H9 (cell line): Measurements from ENCODE around the gene GPHA2. TPM values are rescaled to one million over a fixed set of nuclear protein-coding genes. Genes with fewer than 3 reads are reported as not detected.

Source experiments
- DNase-seq: peaks from one replicate; pipeline ENCODE4 v3.0.0-alpha.2; 2017
- H2AFZ ChIP-seq: one replicate; pipeline ENCODE4 v1.6.1; 2013; ENCODE audit warnings: mild to moderate bottlenecking, low read length, control low read depth, moderate library complexity
- H2AK5ac ChIP-seq: 2 replicates; pipeline ENCODE4 v1.6.1; 2013; ENCODE audit warnings: low read length, control low read depth, mixed read lengths; ENCODE audit not compliant: insufficient read length
- H2BK120ac ChIP-seq: one replicate; pipeline ENCODE4 v1.6.1; 2013; ENCODE audit warnings: low read depth, mild to moderate bottlenecking, low read length, control low read depth, inconsistent platforms; ENCODE audit not compliant: poor library complexity, severe bottlenecking
- H2BK12ac ChIP-seq: 2 replicates; pipeline ENCODE4 v1.6.1; 2013; ENCODE audit warnings: low read length, control low read depth, mixed read lengths, low read depth; ENCODE audit not compliant: insufficient read length
- H2BK15ac ChIP-seq: 2 replicates; pipeline ENCODE4 v1.6.1; 2013; ENCODE audit warnings: low read depth, low read length, control low read depth
- H2BK20ac ChIP-seq: one replicate; pipeline ENCODE4 v1.6.1; 2013; ENCODE audit warnings: low read depth, mild to moderate bottlenecking, low read length, control low read depth, inconsistent platforms; ENCODE audit not compliant: poor library complexity, severe bottlenecking
- H2BK5ac ChIP-seq: 2 replicates; pipeline ENCODE4 v1.6.1; 2013; ENCODE audit warnings: low read length, control low read depth, mixed read lengths; ENCODE audit not compliant: insufficient read length
- H3K14ac ChIP-seq: 2 replicates; pipeline ENCODE4 v1.6.1; 2013; ENCODE audit warnings: low read length, control low read depth; ENCODE audit not compliant: insufficient read depth
- H3K18ac ChIP-seq: 2 replicates; pipeline ENCODE4 v1.6.1; 2013; ENCODE audit warnings: low read depth, mild to moderate bottlenecking, mixed read lengths, low read length, control low read depth; ENCODE audit not compliant: insufficient read length
- H3K23ac ChIP-seq: 2 replicates; pipeline ENCODE4 v1.6.1; 2013; ENCODE audit warnings: low read length, control low read depth, mixed read lengths, low read depth; ENCODE audit not compliant: insufficient read length
- H3K23me2 ChIP-seq: 2 replicates; pipeline ENCODE4 v1.6.1; 2013; ENCODE audit warnings: low read depth, mild to moderate bottlenecking, mixed read lengths, low read length, control low read depth; ENCODE audit not compliant: insufficient read length, poor library complexity, severe bottlenecking
- H3K27ac ChIP-seq: 2 replicates; pipeline ENCODE4 v1.5.1; 2013; ENCODE audit warnings: low read length, control low read depth, mixed read lengths, low read depth; ENCODE audit not compliant: insufficient read length
- H3K27me3 ChIP-seq: 2 replicates; pipeline ENCODE4 v1.6.1; 2013; ENCODE audit warnings: low read length, control low read depth, inconsistent platforms; ENCODE audit not compliant: insufficient read depth
- H3K4ac ChIP-seq: 2 replicates; pipeline ENCODE4 v1.6.1; 2013; ENCODE audit warnings: low read depth, mild to moderate bottlenecking, control low read depth, inconsistent platforms, low read length, moderate library complexity
- H3K4me1 ChIP-seq: 2 replicates; pipeline ENCODE4 v1.6.1; 2013; ENCODE audit warnings: low read length, control low read depth, inconsistent platforms; ENCODE audit not compliant: insufficient read depth
- H3K4me2 ChIP-seq: 2 replicates; pipeline ENCODE4 v1.6.1; 2013; ENCODE audit warnings: low read length, control low read depth, mixed read lengths; ENCODE audit not compliant: insufficient read length, insufficient read depth
- H3K56ac ChIP-seq: 2 replicates; pipeline ENCODE4 v1.6.1; 2013; ENCODE audit warnings: low read depth, mild to moderate bottlenecking, mixed read lengths, low read length, control low read depth; ENCODE audit not compliant: insufficient read length
- H3K79me1 ChIP-seq: 2 replicates; pipeline ENCODE4 v1.6.1; 2013; ENCODE audit warnings: low read depth, mild to moderate bottlenecking, moderate library complexity, low read length, control low read depth, inconsistent platforms; ENCODE audit not compliant: insufficient read depth, poor library complexity, severe bottlenecking
- H3K79me2 ChIP-seq: 2 replicates; pipeline ENCODE4 v1.6.1; 2013; ENCODE audit warnings: low read length, control low read depth, inconsistent platforms; ENCODE audit not compliant: insufficient read depth
- H3K9ac ChIP-seq: 2 replicates; pipeline ENCODE4 v1.6.1; 2013; ENCODE audit warnings: low read length, control low read depth, mixed read lengths; ENCODE audit not compliant: insufficient read length; ENCODE audit errors: extremely low read depth
- H3K9me3 ChIP-seq: one replicate; pipeline ENCODE4 v1.6.1; 2013; ENCODE audit warnings: low read depth, low read length, inconsistent platforms; ENCODE audit not compliant: control insufficient read depth
- H3T11ph ChIP-seq: one replicate; pipeline ENCODE4 v1.6.1; 2013; ENCODE audit warnings: mild to moderate bottlenecking, low read length, control low read depth, inconsistent platforms
- H4K20me1 ChIP-seq: one replicate; pipeline ENCODE4 v1.6.1; 2013; ENCODE audit not compliant: control insufficient read depth, insufficient read length, insufficient read depth
- H4K5ac ChIP-seq: 2 replicates; pipeline ENCODE4 v1.6.1; 2013; ENCODE audit warnings: low read depth, mild to moderate bottlenecking, mixed read lengths, low read length, control low read depth; ENCODE audit not compliant: insufficient read length
- H4K8ac ChIP-seq: replicated peaks from 2 replicates; pipeline ENCODE4 v1.6.1; 2013; ENCODE audit warnings: low read length, control low read depth, mixed read lengths, low read depth; ENCODE audit not compliant: insufficient read length
- H4K91ac ChIP-seq: 2 replicates; pipeline ENCODE4 v1.6.1; 2013; ENCODE audit warnings: low read depth, mild to moderate bottlenecking, moderate library complexity, mixed read lengths, low read length, control low read depth; ENCODE audit not compliant: insufficient read length
- H3K27ac Mint-ChIP-seq, 3 experiments: 2 replicates in 2 of 3; 3 replicates in 1 of 3; pipeline ENCODE4 v1.8.0; 2020 to 2021; ENCODE audit warnings: mixed read lengths in 3 of 3, mild to moderate bottlenecking in 1 of 3, moderate library complexity in 1 of 3
- H3K27me3 Mint-ChIP-seq: 2 replicates; pipeline ENCODE4 v1.8.0; 2021; ENCODE audit warnings: low read depth, mild to moderate bottlenecking, moderate library complexity, mixed read lengths
- H3K36me3 Mint-ChIP-seq, 3 experiments: 2 replicates in 2 of 3; 3 replicates in 1 of 3; pipeline ENCODE4 v1.8.0; 2020 to 2021; ENCODE audit warnings: low read depth in 3 of 3, mixed read lengths in 3 of 3; ENCODE audit not compliant: insufficient read depth in 1 of 3
- H3K4me1 Mint-ChIP-seq, 2 experiments: 2 replicates each; pipeline ENCODE4 v1.8.0; 2020; ENCODE audit warnings: mixed read lengths in 2 of 2
- H3K4me3 Mint-ChIP-seq, 2 experiments: 2 replicates in 1 of 2; 3 replicates in 1 of 2; pipeline ENCODE4 v1.8.0; 2020 to 2021; ENCODE audit warnings: mild to moderate bottlenecking in 2 of 2, mixed read lengths in 2 of 2, moderate library complexity in 1 of 2
- H3K9me3 Mint-ChIP-seq, 2 experiments: 2 replicates in 1 of 2; 3 replicates in 1 of 2; pipeline ENCODE4 v1.8.0; 2020; ENCODE audit warnings: mild to moderate bottlenecking in 2 of 2, mixed read lengths in 2 of 2, moderate library complexity in 1 of 2
- WGBS: extraction: QIAGEN DNeasy Blood & Tissue Kit; methylation state at CpG from one replicate; pipeline ENCODE4 v1.1.7; 2013; ENCODE audit warnings: missing lambda C conversion rate, low lambda C conversion rate, mixed read lengths; ENCODE audit not compliant: insufficient read length; ENCODE audit errors: extremely low coverage; 5-methylcytosine and 5-hydroxymethylcytosine counted together
- total RNA-seq: library from RNA; stranded (reverse); gene quantifications from 2 replicates; pipeline ENCODE4 v1.2.1, GENCODE V29; 2021
- TF ChIP-seq, protein P1 (sequence below): fragments of 200-600 bp; sonication (generic); conservative IDR thresholded peaks from 3 replicates; pipeline ENCODE4 v1.8.0; 2021; ENCODE audit warnings: antibody characterized with exemption, mild to moderate bottlenecking

Gene GPHA2
- total RNA-seq, 1 experiment from 2014 or later, result 2.1 TPM

DNA sequence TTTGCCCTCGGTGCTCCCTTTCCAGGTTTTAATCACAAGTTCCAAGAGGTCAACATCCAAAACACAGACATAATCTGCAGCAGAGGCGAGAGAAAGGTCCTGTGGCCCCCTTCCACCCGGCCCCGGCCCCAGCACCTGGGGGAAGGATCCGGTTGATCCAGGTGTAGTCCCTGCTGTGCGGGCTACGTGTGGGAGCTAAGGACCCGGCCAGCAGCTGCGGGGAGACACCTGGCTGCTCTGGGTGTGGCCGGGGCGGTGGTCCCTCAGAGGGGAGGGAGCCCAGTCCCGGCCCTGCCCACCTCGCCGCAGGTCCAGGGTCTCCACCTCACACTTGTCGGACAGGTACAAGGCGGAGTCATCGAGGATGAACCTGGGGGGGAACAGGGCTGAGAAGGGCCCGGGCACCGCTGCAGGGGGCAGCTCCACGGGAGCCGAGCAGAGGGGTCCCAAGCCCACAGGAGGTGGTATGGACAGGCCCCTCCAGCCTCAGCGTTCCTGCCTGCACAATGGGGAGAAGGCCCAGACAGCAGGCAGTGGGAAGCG lies 32.3 kb downstream of the GPHA2 start:
- H2BK120ac ChIP-seq, result no peak overlapping the region
- H4K5ac ChIP-seq, result no peak overlapping the region
- H3K27me3 ChIP-seq, result no peaks in the 10 kb centered on the region
- H3K27ac ChIP-seq, result no peak overlapping the region
- no peak overlapping the region for H3K18ac ChIP-seq
- no peaks in the 10 kb centered on the region for H3K79me2 ChIP-seq
- no peaks in the 10 kb centered on the region for H3K23me2 ChIP-seq
- no peak overlapping the region for H3K56ac ChIP-seq
- no peak overlapping the region for H2BK15ac ChIP-seq
- TF ChIP-seq, protein P1, sequence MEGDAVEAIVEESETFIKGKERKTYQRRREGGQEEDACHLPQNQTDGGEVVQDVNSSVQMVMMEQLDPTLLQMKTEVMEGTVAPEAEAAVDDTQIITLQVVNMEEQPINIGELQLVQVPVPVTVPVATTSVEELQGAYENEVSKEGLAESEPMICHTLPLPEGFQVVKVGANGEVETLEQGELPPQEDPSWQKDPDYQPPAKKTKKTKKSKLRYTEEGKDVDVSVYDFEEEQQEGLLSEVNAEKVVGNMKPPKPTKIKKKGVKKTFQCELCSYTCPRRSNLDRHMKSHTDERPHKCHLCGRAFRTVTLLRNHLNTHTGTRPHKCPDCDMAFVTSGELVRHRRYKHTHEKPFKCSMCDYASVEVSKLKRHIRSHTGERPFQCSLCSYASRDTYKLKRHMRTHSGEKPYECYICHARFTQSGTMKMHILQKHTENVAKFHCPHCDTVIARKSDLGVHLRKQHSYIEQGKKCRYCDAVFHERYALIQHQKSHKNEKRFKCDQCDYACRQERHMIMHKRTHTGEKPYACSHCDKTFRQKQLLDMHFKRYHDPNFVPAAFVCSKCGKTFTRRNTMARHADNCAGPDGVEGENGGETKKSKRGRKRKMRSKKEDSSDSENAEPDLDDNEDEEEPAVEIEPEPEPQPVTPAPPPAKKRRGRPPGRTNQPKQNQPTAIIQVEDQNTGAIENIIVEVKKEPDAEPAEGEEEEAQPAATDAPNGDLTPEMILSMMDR, result no peak
- H3K4ac ChIP-seq, result no peak overlapping the region
- H4K91ac ChIP-seq, result no peak overlapping the region
- no peak overlapping the region for H2BK20ac ChIP-seq
- no peak overlapping the region for H2AK5ac ChIP-seq
- Mint-ChIP-seq H3K4me3 (no peak overlapping the region), H3K9me3 (no peaks in the 10 kb centered on the region), H3K27ac (no peak overlapping the region; a peak in 1 of 7 replicates), H3K36me3 (peaks cover 10 to 47% (median 42%) of the 10 kb centered on the region in 3 experiments; a peak in 6 of 7 replicates), H3K27me3 (no peaks in the 10 kb centered on the region), H3K4me1 (no peaks in the 10 kb centered on the region)
- H3K4me1 ChIP-seq, result no peaks in the 10 kb centered on the region
- no peak overlapping the region for H3K14ac ChIP-seq
- H2BK5ac ChIP-seq, result no peak overlapping the region
- no peak overlapping the region for H2BK12ac ChIP-seq
- no peak overlapping the region for H3K4me2 ChIP-seq
- no peak overlapping the region for H3K9ac ChIP-seq
- H3T11ph ChIP-seq, result no peak overlapping the region
- no peaks in the 10 kb centered on the region for H4K20me1 ChIP-seq
- DNase-seq, result no peak
- H4K8ac ChIP-seq, result no peak overlapping the region
- no peaks in the 10 kb centered on the region for H3K79me1 ChIP-seq
- no peak overlapping the region for H2AFZ ChIP-seq
- no peak overlapping the region for H3K23ac ChIP-seq
- WGBS, result no CpG with 5 or more reads among the region's 23 CpGs
- H3K9me3 ChIP-seq, result no peaks in the 10 kb centered on the region
